ENCODE measurements around the gene GSTM4. TPM values are rescaled to one million over a fixed set of nuclear protein-coding genes. Genes with fewer than 3 reads are reported as not detected.

GSTM4 gene
- total and polyA plus RNA-seq, 2 of the 8 experiments (the other 6 are each of a cell fraction or from before 2014, with no cell fraction given): 11.3 to 31.4 TPM

DNA sequence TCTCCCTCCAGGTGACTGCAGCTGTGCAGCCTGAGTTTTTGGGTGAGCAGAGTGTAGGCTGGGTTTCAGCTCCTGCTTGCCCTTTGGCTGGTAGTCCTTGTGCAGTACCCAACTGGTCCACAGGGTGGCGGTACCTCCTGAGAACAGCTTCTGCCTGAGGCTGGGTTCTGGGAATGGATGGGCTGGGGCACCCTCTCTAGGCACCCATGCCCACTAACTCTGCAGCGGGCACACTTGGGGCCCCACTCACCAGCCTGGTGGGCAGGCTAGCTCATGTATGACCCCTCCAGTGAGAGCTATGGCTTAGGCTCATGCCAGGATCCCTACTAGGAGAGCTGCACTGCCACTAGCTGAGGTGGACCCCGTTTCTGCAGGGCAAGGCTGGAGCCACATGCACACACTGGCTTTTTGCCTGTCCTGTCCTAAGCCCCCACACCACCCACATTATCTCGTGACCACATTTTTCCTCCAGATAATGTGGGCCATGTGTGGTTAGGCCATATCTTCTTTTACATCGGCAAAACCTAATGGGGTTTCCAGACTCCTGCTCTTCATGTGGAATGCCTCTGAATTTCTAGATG, 15.5 kb upstream of the GSTM4 start:
- H4K8ac ChIP-seq (ENCODE audit: extremely low read depth, insufficient read depth, low read length): no peak overlapping the region
- no peak overlapping the region for H2BK20ac ChIP-seq (ENCODE audit: low read length)
- H2BK15ac ChIP-seq (ENCODE audit: low read length): peak overlapping the region; percentile 88; the same call in 1 of the 2 replicates
- H2AK5ac ChIP-seq (ENCODE audit: low read depth, low read length): no peak overlapping the region
- WGBS, 2 experiments (ENCODE audit: extremely low coverage in 1 of 2, insufficient coverage in 1 of 2, insufficient read length in 1 of 2, insufficient replicate concordance in 2 of 2, low coverage in 1 of 2, low lambda C conversion rate in 2 of 2, missing lambda C conversion rate in 1 of 2): 43% methylated on average over 5 of the region's 5 CpGs; no CpG with 5 or more reads in 1 of the 2 experiments
- H3K9ac ChIP-seq (replicated peaks in 1 of 4; ENCODE audit: extremely low read depth in 1 of 4, low read depth in 3 of 4, low read length in 3 of 4): no peak overlapping the region
- H3K27ac ChIP-seq (ENCODE audit: low read depth, low read length): no peak overlapping the region
- H3K4me2 ChIP-seq (ENCODE audit: insufficient read depth in 1 of 2, low read depth in 2 of 2, low read length in 2 of 2): no peak overlapping the region
- H3K9me3 ChIP-seq (ENCODE audit: insufficient read depth in 2 of 2, low read depth in 1 of 2, low read length in 1 of 2): no peaks in the 10 kb centered on the region
- FAIRE-seq (no peak), DNase-seq (ENCODE audit: low read depth in 1 of 2, low spot score in 2 of 2) (peak in 1 of 2 experiments; percentile 100)
- no peak overlapping the region for H3K14ac ChIP-seq (ENCODE audit: insufficient read length)
- no peaks in the 10 kb centered on the region for H3K79me2 ChIP-seq (ENCODE audit: control insufficient read depth in 1 of 2, insufficient read depth in 2 of 2, low read length in 2 of 2)
- no peak overlapping the region for H3K4me3 ChIP-seq (ENCODE audit: extremely low read depth in 1 of 4, insufficient read depth in 2 of 4, low read depth in 3 of 4, low read length in 4 of 4)
- no peak overlapping the region for H3K4ac ChIP-seq (replicated peaks; ENCODE audit: insufficient read length, low read depth, low read length)
- H3K36me3 ChIP-seq (ENCODE audit: control insufficient read depth in 2 of 4, insufficient read depth in 4 of 4, low read length in 3 of 4): no peaks in the 10 kb centered on the region
- no peak overlapping the region for H3K23ac ChIP-seq (ENCODE audit: insufficient read length)
- TF ChIP-seq YY1 (IDR thresholded peaks at IDR 0.05; ENCODE audit: low read depth, low read length) (peak; percentile 30; the same call in 1 of the 2 replicates), RAD21 (IDR thresholded peaks at IDR 0.05 in 1 of 2, conservative IDR thresholded peaks at IDR 0.05 in 1 of 2; ENCODE audit: low read depth in 2 of 2, low read length in 2 of 2) (peak; percentile 77 to 84), SIN3A (conservative IDR thresholded peaks at IDR 0.05 in 1 of 2, IDR thresholded peaks at IDR 0.05 in 1 of 2; ENCODE audit: low read depth in 1 of 2, low read length in 2 of 2) (no peak), GABPA (IDR thresholded peaks at IDR 0.05; ENCODE audit: borderline replicate concordance, insufficient read depth, low read length) (peak; percentile 26; the same call in 1 of the 2 replicates)
- TF ChIP-seq, protein P1, sequence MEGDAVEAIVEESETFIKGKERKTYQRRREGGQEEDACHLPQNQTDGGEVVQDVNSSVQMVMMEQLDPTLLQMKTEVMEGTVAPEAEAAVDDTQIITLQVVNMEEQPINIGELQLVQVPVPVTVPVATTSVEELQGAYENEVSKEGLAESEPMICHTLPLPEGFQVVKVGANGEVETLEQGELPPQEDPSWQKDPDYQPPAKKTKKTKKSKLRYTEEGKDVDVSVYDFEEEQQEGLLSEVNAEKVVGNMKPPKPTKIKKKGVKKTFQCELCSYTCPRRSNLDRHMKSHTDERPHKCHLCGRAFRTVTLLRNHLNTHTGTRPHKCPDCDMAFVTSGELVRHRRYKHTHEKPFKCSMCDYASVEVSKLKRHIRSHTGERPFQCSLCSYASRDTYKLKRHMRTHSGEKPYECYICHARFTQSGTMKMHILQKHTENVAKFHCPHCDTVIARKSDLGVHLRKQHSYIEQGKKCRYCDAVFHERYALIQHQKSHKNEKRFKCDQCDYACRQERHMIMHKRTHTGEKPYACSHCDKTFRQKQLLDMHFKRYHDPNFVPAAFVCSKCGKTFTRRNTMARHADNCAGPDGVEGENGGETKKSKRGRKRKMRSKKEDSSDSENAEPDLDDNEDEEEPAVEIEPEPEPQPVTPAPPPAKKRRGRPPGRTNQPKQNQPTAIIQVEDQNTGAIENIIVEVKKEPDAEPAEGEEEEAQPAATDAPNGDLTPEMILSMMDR (IDR thresholded peaks at IDR 0.05; ENCODE audit: control extremely low read depth in 1 of 3, insufficient read depth in 1 of 3, low read depth in 1 of 3, low read length in 3 of 3): peak; percentile 93 to 98 (median 94)
- no peaks in the 10 kb centered on the region for H3K79me1 ChIP-seq (ENCODE audit: low read depth, low read length)
- CTCF ChIA-PET (ENCODE audit: partially characterized antibody): interaction anchor here (0.5 to 10.7 kb wide), 83 partner anchors 10 to 528 kb away, joined by 3 to 293 read pairs (median 6); partner anchors contain the start of genes AHCYL1, CYB561D1, EPS8L3 and GNAI3
- H2BK120ac ChIP-seq (replicated peaks; ENCODE audit: low read depth, low read length): no peak overlapping the region
- H3K4me1 ChIP-seq (replicated peaks in 1 of 4; ENCODE audit: control insufficient read depth in 3 of 4, insufficient read depth in 4 of 4, low read length in 3 of 4): peaks cover 5 to 8% (median 6%) of the 10 kb centered on the region in 4 experiments; a peak in 6 of 7 replicates
- H3K56ac ChIP-seq (replicated peaks; ENCODE audit: insufficient read length, low read depth, low read length): no peak overlapping the region
- H4K91ac ChIP-seq (replicated peaks; ENCODE audit: insufficient read length, low read length): no peak overlapping the region
- H2AFZ ChIP-seq (ENCODE audit: low read length): no peak overlapping the region
- H4K5ac ChIP-seq (ENCODE audit: insufficient read length, low read depth, low read length): no peak overlapping the region
- no peak overlapping the region for H2BK5ac ChIP-seq (ENCODE audit: low read depth, low read length)
- H4K20me1 ChIP-seq (replicated peaks in 1 of 2; ENCODE audit: control insufficient read depth in 1 of 2, insufficient read depth in 2 of 2, low read length in 2 of 2): no peaks in the 10 kb centered on the region
- H3K23me2 ChIP-seq (ENCODE audit: low read depth, low read length): no peaks in the 10 kb centered on the region
- POLR2A ChIA-PET (ENCODE audit: partially characterized antibody): interaction anchor here (1.0 to 4.5 kb wide), 8 partner anchors 9 to 129 kb away, joined by 3 to 18 read pairs (median 4); partner anchors contain the start of genes AMPD2, GNAI3, GNAT2 and GSTM4
- 0 out of 2 replicates have a peak overlapping the region, but pooled peaks have one; percentile 50 for H2BK12ac ChIP-seq (ENCODE audit: low read depth, low read length)
- H3K27me3 ChIP-seq (replicated peaks in 1 of 4; ENCODE audit: control insufficient read depth in 3 of 4, extremely low read depth in 1 of 4, insufficient read depth in 3 of 4, low read length in 3 of 4): no peaks in the 10 kb centered on the region; a peak in 2 of 7 replicates
- H3K18ac ChIP-seq (ENCODE audit: extremely low read depth, low read length): no peak overlapping the region
